Natural killer cell (primary cell): ENCODE results near the gene ALDH1L1. TPM values are rescaled to one million over a fixed set of nuclear protein-coding genes. Genes with fewer than 3 reads are reported as not detected.

ENCODE experiments used
- ATAC-seq, 3 donors: fragments of 150-1000 bp in 2 of 3; fragments of 200-7000 bp in 1 of 3; cut with Tn5 transposase; 1 replicate in 1 of 3; 2 replicates in 2 of 3; pipeline ENCODE4 v1.10.0; 2021; ENCODE audit warnings: mild to moderate bottlenecking in 2 of 3, moderate library complexity in 2 of 3
- DNase-seq, 2 donors: peaks; one replicate each; pipeline versions ENCODE4 v3.0.0 to v3.0.0-alpha.2; 2013 to 2021; ENCODE audit warnings: mixed read lengths in 1 of 2
- H3K27ac ChIP-seq: one replicate; pipeline ENCODE4 v1.5.1; 2013; ENCODE audit warnings: mild to moderate bottlenecking, low read length
- H3K27me3 ChIP-seq: one replicate; pipeline ENCODE4 v1.6.1; 2013; ENCODE audit warnings: low read length; ENCODE audit not compliant: control insufficient read depth, insufficient read depth
- H3K36me3 ChIP-seq: one replicate; pipeline ENCODE4 v1.6.1; 2013; ENCODE audit warnings: low read length; ENCODE audit not compliant: control insufficient read depth, insufficient read depth
- H3K4me1 ChIP-seq: one replicate; pipeline ENCODE4 v1.6.1; 2013; ENCODE audit warnings: low read length; ENCODE audit not compliant: control insufficient read depth, insufficient read depth
- H3K4me3 ChIP-seq: one replicate; pipeline ENCODE4 v1.5.1; 2013; ENCODE audit warnings: low read length
- H3K9me3 ChIP-seq: one replicate; pipeline ENCODE4 v1.6.1; 2013; ENCODE audit warnings: low read length; ENCODE audit not compliant: control insufficient read depth, insufficient read depth
- H3K27ac Mint-ChIP-seq, 2 donors: one replicate each; pipeline ENCODE4 v1.8.0; 2022; ENCODE audit warnings: mild to moderate bottlenecking in 2 of 2, mixed read lengths in 2 of 2, moderate library complexity in 1 of 2
- H3K27me3 Mint-ChIP-seq, 2 donors: one replicate each; pipeline ENCODE4 v1.8.0; 2022; ENCODE audit warnings: low read depth in 2 of 2, mixed read lengths in 2 of 2
- H3K36me3 Mint-ChIP-seq: one replicate; pipeline ENCODE4 v1.8.0; 2022; ENCODE audit warnings: mixed read lengths
- H3K4me1 Mint-ChIP-seq, 2 donors: one replicate each; pipeline ENCODE4 v1.8.0; 2022; ENCODE audit warnings: mixed read lengths in 2 of 2
- H3K4me3 Mint-ChIP-seq: one replicate; pipeline ENCODE4 v1.8.0; 2022; ENCODE audit warnings: mild to moderate bottlenecking, moderate library complexity, mixed read lengths
- H3K9me3 Mint-ChIP-seq, 2 donors: one replicate each; pipeline ENCODE4 v1.8.0; 2022; ENCODE audit warnings: mixed read lengths in 2 of 2
- WGBS: methylation state at CpG from one replicate; pipeline ENCODE4 v1.1.7; 2013; ENCODE audit warnings: missing lambda C conversion rate; ENCODE audit not compliant: insufficient coverage; 5-methylcytosine and 5-hydroxymethylcytosine counted together
- intact Hi-C: fragments of 100-400 bp; cut with micrococcal nuclease; formaldehyde crosslinking; loops from one replicate; pipeline ENCODE4 v1.14.2; 2022
- total RNA-seq, 4 donors: library from RNA; stranded (reverse); fragments of 120-200 nt in 1 of 4; gene quantifications; one replicate each; pipeline versions ENCODE4 v1.2.3 to v1.2.4, GENCODE V29; 2013 to 2022
- TF ChIP-seq, protein P1 (sequence below): fragments of 200-600 bp; IDR thresholded peaks from one replicate; pipeline ENCODE4 v1.8.0; 2022; ENCODE audit warnings: antibody characterized with exemption

ALDH1L1 gene
- total RNA-seq, 3 donors from 2014 or later (not counting 1 experiment from before 2014, with no cell fraction given): not detected

- H3K27ac ChIP-seq: no peak overlapping the region
- Mint-ChIP-seq H3K9me3 (no peaks in the 10 kb centered on the region), H3K27me3 (peaks cover 8 to 9% of the 10 kb centered on the region in 2 donors), H3K36me3 (no peaks in the 10 kb centered on the region), H3K4me1 (no peaks in the 10 kb centered on the region), H3K27ac (no peak overlapping the region), H3K4me3 (no peak overlapping the region)
- H3K9me3 ChIP-seq: no peaks in the 10 kb centered on the region
- H3K4me1 ChIP-seq: no peaks in the 10 kb centered on the region
- DNase-seq (no peak), ATAC-seq (no peak)
- TF ChIP-seq, protein P1, sequence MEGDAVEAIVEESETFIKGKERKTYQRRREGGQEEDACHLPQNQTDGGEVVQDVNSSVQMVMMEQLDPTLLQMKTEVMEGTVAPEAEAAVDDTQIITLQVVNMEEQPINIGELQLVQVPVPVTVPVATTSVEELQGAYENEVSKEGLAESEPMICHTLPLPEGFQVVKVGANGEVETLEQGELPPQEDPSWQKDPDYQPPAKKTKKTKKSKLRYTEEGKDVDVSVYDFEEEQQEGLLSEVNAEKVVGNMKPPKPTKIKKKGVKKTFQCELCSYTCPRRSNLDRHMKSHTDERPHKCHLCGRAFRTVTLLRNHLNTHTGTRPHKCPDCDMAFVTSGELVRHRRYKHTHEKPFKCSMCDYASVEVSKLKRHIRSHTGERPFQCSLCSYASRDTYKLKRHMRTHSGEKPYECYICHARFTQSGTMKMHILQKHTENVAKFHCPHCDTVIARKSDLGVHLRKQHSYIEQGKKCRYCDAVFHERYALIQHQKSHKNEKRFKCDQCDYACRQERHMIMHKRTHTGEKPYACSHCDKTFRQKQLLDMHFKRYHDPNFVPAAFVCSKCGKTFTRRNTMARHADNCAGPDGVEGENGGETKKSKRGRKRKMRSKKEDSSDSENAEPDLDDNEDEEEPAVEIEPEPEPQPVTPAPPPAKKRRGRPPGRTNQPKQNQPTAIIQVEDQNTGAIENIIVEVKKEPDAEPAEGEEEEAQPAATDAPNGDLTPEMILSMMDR: no peak
- H3K27me3 ChIP-seq: no peaks in the 10 kb centered on the region
- no peak overlapping the region for H3K4me3 ChIP-seq
- intact Hi-C loops: no loop called here
- 89% methylated on average over 16 of the region's 16 CpGs for WGBS
- H3K36me3 ChIP-seq: no peaks in the 10 kb centered on the region
These were observed 65.7 kb downstream of the ALDH1L1 start for GRCh38 chr3:126114443-126115386.

DNA sequence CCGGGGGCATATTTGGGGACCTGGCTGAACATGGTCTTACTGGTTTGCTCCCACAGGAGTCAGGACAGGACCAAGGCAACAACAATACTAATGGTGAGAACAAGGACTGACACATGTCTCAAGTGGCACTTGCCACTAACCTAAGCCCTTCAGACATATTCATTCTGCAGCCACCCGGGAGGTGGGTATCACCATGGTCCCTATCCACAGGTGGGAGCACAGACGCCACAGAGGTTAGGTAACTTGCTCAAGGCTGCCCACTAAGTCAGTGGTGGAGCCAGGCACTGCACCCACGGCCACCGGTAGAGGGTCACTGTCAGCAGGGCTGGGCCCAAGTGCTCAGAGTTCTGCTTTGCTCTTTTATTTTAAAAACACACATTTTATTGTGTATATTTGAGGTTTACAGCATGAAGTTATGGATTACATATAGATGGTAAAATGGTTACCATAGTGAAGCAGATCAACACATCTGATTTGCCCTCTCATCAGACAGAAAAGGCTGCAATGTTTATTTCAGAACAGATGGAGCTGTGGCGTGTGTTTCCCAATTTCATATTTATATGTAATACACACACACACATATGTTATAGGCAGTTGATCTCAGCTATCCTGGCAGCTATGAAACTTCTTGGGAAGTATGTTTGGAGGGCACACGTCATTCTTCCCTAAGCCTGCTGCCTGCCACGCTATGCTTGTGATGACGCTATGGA is 66.5 kb downstream of the ALDH1L1 start:
- H3K27ac ChIP-seq: no peak overlapping the region
- Mint-ChIP-seq H3K4me3 (no peak overlapping the region), H3K9me3 (no peaks in the 10 kb centered on the region), H3K36me3 (no peaks in the 10 kb centered on the region), H3K27ac (no peak overlapping the region), H3K4me1 (no peaks in the 10 kb centered on the region), H3K27me3 (peaks cover 0 to 1% of the 10 kb centered on the region in 2 donors)
- H3K4me1 ChIP-seq: no peaks in the 10 kb centered on the region
- WGBS: 81% methylated on average over 8 of the region's 9 CpGs
- ATAC-seq (peak in 2 of 3 donors; percentile 28 to 59), DNase-seq (peak in 1 of 2 donors; percentile 24)
- no peaks in the 10 kb centered on the region for H3K9me3 ChIP-seq
- no peaks in the 10 kb centered on the region for H3K36me3 ChIP-seq
- TF ChIP-seq, protein P1: no peak
- no peak overlapping the region for H3K4me3 ChIP-seq
- H3K27me3 ChIP-seq: no peaks in the 10 kb centered on the region
- intact Hi-C loops: no loop called here

DNA sequence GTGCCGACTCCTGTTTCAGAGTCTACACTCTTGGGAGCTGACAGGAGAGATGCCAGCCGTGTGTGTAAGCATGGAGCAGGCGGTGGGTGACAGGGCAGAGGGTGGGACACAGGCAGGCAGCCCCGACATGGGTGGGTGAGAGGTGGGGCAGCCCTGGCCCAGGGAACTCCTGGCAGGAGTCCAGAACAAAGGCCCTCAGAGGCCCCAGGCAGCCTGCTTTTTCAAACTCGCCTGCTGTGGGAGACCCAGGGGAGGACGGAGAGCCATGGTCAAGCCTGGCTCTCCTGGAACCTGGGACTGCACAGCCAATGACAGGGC is 67.2 kb downstream of the ALDH1L1 start:
- no peak overlapping the region for H3K4me3 ChIP-seq
- no peaks in the 10 kb centered on the region for H3K36me3 ChIP-seq
- DNase-seq (no peak), ATAC-seq (no peak)
- Mint-ChIP-seq H3K4me3 (no peak overlapping the region), H3K4me1 (no peaks in the 10 kb centered on the region), H3K36me3 (no peaks in the 10 kb centered on the region), H3K27me3 (no peaks in the 10 kb centered on the region), H3K27ac (no peak overlapping the region), H3K9me3 (no peaks in the 10 kb centered on the region)
- 89% methylated on average over 6 of the region's 6 CpGs for WGBS
- TF ChIP-seq, protein P1: no peak
- H3K27ac ChIP-seq: no peak overlapping the region
- intact Hi-C loops: no loop called here
- no peaks in the 10 kb centered on the region for H3K4me1 ChIP-seq
- H3K27me3 ChIP-seq: no peaks in the 10 kb centered on the region
- no peaks in the 10 kb centered on the region for H3K9me3 ChIP-seq
